H9 (cell line): ENCODE data around the gene PDIA4. TPM values are rescaled to one million over a fixed set of nuclear protein-coding genes. Genes with fewer than 3 reads are reported as not detected.
A peak's percentile ranks its signal among the peaks of the same experiment; 100 is the strongest.

Experiments used
- DNase-seq: peaks from one replicate; pipeline ENCODE4 v3.0.0-alpha.2; 2017
- H2AFZ ChIP-seq: one replicate; pipeline ENCODE4 v1.6.1; 2013; ENCODE audit warnings: mild to moderate bottlenecking, low read length, control low read depth, moderate library complexity
- H2AK5ac ChIP-seq: 2 replicates; pipeline ENCODE4 v1.6.1; 2013; ENCODE audit warnings: low read length, control low read depth, mixed read lengths; ENCODE audit not compliant: insufficient read length
- H2BK120ac ChIP-seq: one replicate; pipeline ENCODE4 v1.6.1; 2013; ENCODE audit warnings: low read depth, mild to moderate bottlenecking, low read length, control low read depth, inconsistent platforms; ENCODE audit not compliant: poor library complexity, severe bottlenecking
- H2BK12ac ChIP-seq: 2 replicates; pipeline ENCODE4 v1.6.1; 2013; ENCODE audit warnings: low read length, control low read depth, mixed read lengths, low read depth; ENCODE audit not compliant: insufficient read length
- H2BK15ac ChIP-seq: 2 replicates; pipeline ENCODE4 v1.6.1; 2013; ENCODE audit warnings: low read depth, low read length, control low read depth
- H2BK20ac ChIP-seq: one replicate; pipeline ENCODE4 v1.6.1; 2013; ENCODE audit warnings: low read depth, mild to moderate bottlenecking, low read length, control low read depth, inconsistent platforms; ENCODE audit not compliant: poor library complexity, severe bottlenecking
- H2BK5ac ChIP-seq: 2 replicates; pipeline ENCODE4 v1.6.1; 2013; ENCODE audit warnings: low read length, control low read depth, mixed read lengths; ENCODE audit not compliant: insufficient read length
- H3K14ac ChIP-seq: 2 replicates; pipeline ENCODE4 v1.6.1; 2013; ENCODE audit warnings: low read length, control low read depth; ENCODE audit not compliant: insufficient read depth
- H3K18ac ChIP-seq: 2 replicates; pipeline ENCODE4 v1.6.1; 2013; ENCODE audit warnings: low read depth, mild to moderate bottlenecking, mixed read lengths, low read length, control low read depth; ENCODE audit not compliant: insufficient read length
- H3K23ac ChIP-seq: 2 replicates; pipeline ENCODE4 v1.6.1; 2013; ENCODE audit warnings: low read length, control low read depth, mixed read lengths, low read depth; ENCODE audit not compliant: insufficient read length
- H3K23me2 ChIP-seq: 2 replicates; pipeline ENCODE4 v1.6.1; 2013; ENCODE audit warnings: low read depth, mild to moderate bottlenecking, mixed read lengths, low read length, control low read depth; ENCODE audit not compliant: insufficient read length, poor library complexity, severe bottlenecking
- H3K27ac ChIP-seq: 2 replicates; pipeline ENCODE4 v1.5.1; 2013; ENCODE audit warnings: low read length, control low read depth, mixed read lengths, low read depth; ENCODE audit not compliant: insufficient read length
- H3K27me3 ChIP-seq: 2 replicates; pipeline ENCODE4 v1.6.1; 2013; ENCODE audit warnings: low read length, control low read depth, inconsistent platforms; ENCODE audit not compliant: insufficient read depth
- H3K4ac ChIP-seq: 2 replicates; pipeline ENCODE4 v1.6.1; 2013; ENCODE audit warnings: low read depth, mild to moderate bottlenecking, control low read depth, inconsistent platforms, low read length, moderate library complexity
- H3K4me1 ChIP-seq: 2 replicates; pipeline ENCODE4 v1.6.1; 2013; ENCODE audit warnings: low read length, control low read depth, inconsistent platforms; ENCODE audit not compliant: insufficient read depth
- H3K4me2 ChIP-seq: 2 replicates; pipeline ENCODE4 v1.6.1; 2013; ENCODE audit warnings: low read length, control low read depth, mixed read lengths; ENCODE audit not compliant: insufficient read length, insufficient read depth
- H3K56ac ChIP-seq: 2 replicates; pipeline ENCODE4 v1.6.1; 2013; ENCODE audit warnings: low read depth, mild to moderate bottlenecking, mixed read lengths, low read length, control low read depth; ENCODE audit not compliant: insufficient read length
- H3K79me1 ChIP-seq: 2 replicates; pipeline ENCODE4 v1.6.1; 2013; ENCODE audit warnings: low read depth, mild to moderate bottlenecking, moderate library complexity, low read length, control low read depth, inconsistent platforms; ENCODE audit not compliant: insufficient read depth, poor library complexity, severe bottlenecking
- H3K79me2 ChIP-seq: 2 replicates; pipeline ENCODE4 v1.6.1; 2013; ENCODE audit warnings: low read length, control low read depth, inconsistent platforms; ENCODE audit not compliant: insufficient read depth
- H3K9ac ChIP-seq: 2 replicates; pipeline ENCODE4 v1.6.1; 2013; ENCODE audit warnings: low read length, control low read depth, mixed read lengths; ENCODE audit not compliant: insufficient read length; ENCODE audit errors: extremely low read depth
- H3K9me3 ChIP-seq: one replicate; pipeline ENCODE4 v1.6.1; 2013; ENCODE audit warnings: low read depth, low read length, inconsistent platforms; ENCODE audit not compliant: control insufficient read depth
- H3T11ph ChIP-seq: one replicate; pipeline ENCODE4 v1.6.1; 2013; ENCODE audit warnings: mild to moderate bottlenecking, low read length, control low read depth, inconsistent platforms
- H4K20me1 ChIP-seq: one replicate; pipeline ENCODE4 v1.6.1; 2013; ENCODE audit not compliant: control insufficient read depth, insufficient read length, insufficient read depth
- H4K5ac ChIP-seq: 2 replicates; pipeline ENCODE4 v1.6.1; 2013; ENCODE audit warnings: low read depth, mild to moderate bottlenecking, mixed read lengths, low read length, control low read depth; ENCODE audit not compliant: insufficient read length
- H4K8ac ChIP-seq: replicated peaks from 2 replicates; pipeline ENCODE4 v1.6.1; 2013; ENCODE audit warnings: low read length, control low read depth, mixed read lengths, low read depth; ENCODE audit not compliant: insufficient read length
- H4K91ac ChIP-seq: 2 replicates; pipeline ENCODE4 v1.6.1; 2013; ENCODE audit warnings: low read depth, mild to moderate bottlenecking, moderate library complexity, mixed read lengths, low read length, control low read depth; ENCODE audit not compliant: insufficient read length
- H3K27ac Mint-ChIP-seq, 3 experiments: 2 replicates in 2 of 3; 3 replicates in 1 of 3; pipeline ENCODE4 v1.8.0; 2020 to 2021; ENCODE audit warnings: mixed read lengths in 3 of 3, mild to moderate bottlenecking in 1 of 3, moderate library complexity in 1 of 3
- H3K27me3 Mint-ChIP-seq: 2 replicates; pipeline ENCODE4 v1.8.0; 2021; ENCODE audit warnings: low read depth, mild to moderate bottlenecking, moderate library complexity, mixed read lengths
- H3K36me3 Mint-ChIP-seq, 3 experiments: 2 replicates in 2 of 3; 3 replicates in 1 of 3; pipeline ENCODE4 v1.8.0; 2020 to 2021; ENCODE audit warnings: low read depth in 3 of 3, mixed read lengths in 3 of 3; ENCODE audit not compliant: insufficient read depth in 1 of 3
- H3K4me1 Mint-ChIP-seq, 2 experiments: 2 replicates each; pipeline ENCODE4 v1.8.0; 2020; ENCODE audit warnings: mixed read lengths in 2 of 2
- H3K4me3 Mint-ChIP-seq, 2 experiments: 2 replicates in 1 of 2; 3 replicates in 1 of 2; pipeline ENCODE4 v1.8.0; 2020 to 2021; ENCODE audit warnings: mild to moderate bottlenecking in 2 of 2, mixed read lengths in 2 of 2, moderate library complexity in 1 of 2
- H3K9me3 Mint-ChIP-seq, 2 experiments: 2 replicates in 1 of 2; 3 replicates in 1 of 2; pipeline ENCODE4 v1.8.0; 2020; ENCODE audit warnings: mild to moderate bottlenecking in 2 of 2, mixed read lengths in 2 of 2, moderate library complexity in 1 of 2
- WGBS: extraction: QIAGEN DNeasy Blood & Tissue Kit; methylation state at CpG from one replicate; pipeline ENCODE4 v1.1.7; 2013; ENCODE audit warnings: missing lambda C conversion rate, low lambda C conversion rate, mixed read lengths; ENCODE audit not compliant: insufficient read length; ENCODE audit errors: extremely low coverage; 5-methylcytosine and 5-hydroxymethylcytosine counted together
- total RNA-seq: library from RNA; stranded (reverse); gene quantifications from 2 replicates; pipeline ENCODE4 v1.2.1, GENCODE V29; 2021
- TF ChIP-seq, protein P1 (sequence below): fragments of 200-600 bp; sonication (generic); conservative IDR thresholded peaks from 3 replicates; pipeline ENCODE4 v1.8.0; 2021; ENCODE audit warnings: antibody characterized with exemption, mild to moderate bottlenecking

PDIA4 gene
- total RNA-seq, 1 experiment from 2014 or later = 217 TPM

DNA sequence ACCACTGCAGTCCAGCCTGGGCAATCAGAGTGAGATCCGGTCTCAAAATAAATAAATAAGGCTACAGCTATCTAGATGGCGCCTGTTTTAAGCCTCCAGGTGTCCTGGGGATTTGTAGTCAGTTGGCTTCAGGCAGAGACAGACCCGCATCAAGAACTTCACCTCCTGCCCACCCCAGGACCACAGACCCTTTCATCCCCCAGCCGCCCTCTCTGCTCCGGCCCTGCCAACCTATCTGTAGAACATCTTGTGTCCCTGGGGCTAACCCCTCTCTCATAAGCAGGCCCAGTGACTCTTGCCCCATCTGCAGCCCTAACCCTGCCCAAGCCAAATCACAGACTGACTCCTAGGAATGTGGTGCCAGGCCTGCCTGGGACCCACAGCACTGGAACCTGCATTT lies 17.9 kb downstream of the PDIA4 start:
- Histone ChIP-seq H3T11ph (no peak overlapping the region), H2BK12ac (no peak overlapping the region), H3K56ac (no peak overlapping the region), H3K79me1 (no peaks in the 10 kb centered on the region), H3K18ac (no peak overlapping the region), H3K9ac (no peak overlapping the region), H3K9me3 (no peaks in the 10 kb centered on the region), H2BK20ac (no peak overlapping the region), H3K14ac (no peak overlapping the region), H4K5ac (no peak overlapping the region), H3K27ac (no peak overlapping the region), H3K4me2 (no peak overlapping the region), H4K20me1 (no peaks in the 10 kb centered on the region), H3K4me1 (0 out of 2 replicates have a peak, but pooled peaks cover 2% of the 10 kb centered on the region), H4K91ac (no peak overlapping the region), H2BK5ac (no peak overlapping the region), H2BK120ac (no peak overlapping the region), H3K4ac (no peak overlapping the region), H2BK15ac (no peak overlapping the region), H3K23ac (no peak overlapping the region), H3K79me2 (no peaks in the 10 kb centered on the region), H4K8ac (no peak overlapping the region), H2AK5ac (no peak overlapping the region), H3K23me2 (no peaks in the 10 kb centered on the region), H3K27me3 (no peaks in the 10 kb centered on the region), H2AFZ (no peak overlapping the region)
- no peak for DNase-seq
- H3K27me3 Mint-ChIP-seq = no peaks in the 10 kb centered on the region
- no peaks in the 10 kb centered on the region for H3K9me3 Mint-ChIP-seq
- TF ChIP-seq, protein P1, sequence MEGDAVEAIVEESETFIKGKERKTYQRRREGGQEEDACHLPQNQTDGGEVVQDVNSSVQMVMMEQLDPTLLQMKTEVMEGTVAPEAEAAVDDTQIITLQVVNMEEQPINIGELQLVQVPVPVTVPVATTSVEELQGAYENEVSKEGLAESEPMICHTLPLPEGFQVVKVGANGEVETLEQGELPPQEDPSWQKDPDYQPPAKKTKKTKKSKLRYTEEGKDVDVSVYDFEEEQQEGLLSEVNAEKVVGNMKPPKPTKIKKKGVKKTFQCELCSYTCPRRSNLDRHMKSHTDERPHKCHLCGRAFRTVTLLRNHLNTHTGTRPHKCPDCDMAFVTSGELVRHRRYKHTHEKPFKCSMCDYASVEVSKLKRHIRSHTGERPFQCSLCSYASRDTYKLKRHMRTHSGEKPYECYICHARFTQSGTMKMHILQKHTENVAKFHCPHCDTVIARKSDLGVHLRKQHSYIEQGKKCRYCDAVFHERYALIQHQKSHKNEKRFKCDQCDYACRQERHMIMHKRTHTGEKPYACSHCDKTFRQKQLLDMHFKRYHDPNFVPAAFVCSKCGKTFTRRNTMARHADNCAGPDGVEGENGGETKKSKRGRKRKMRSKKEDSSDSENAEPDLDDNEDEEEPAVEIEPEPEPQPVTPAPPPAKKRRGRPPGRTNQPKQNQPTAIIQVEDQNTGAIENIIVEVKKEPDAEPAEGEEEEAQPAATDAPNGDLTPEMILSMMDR = no peak
- H3K4me1 Mint-ChIP-seq = peaks cover 12 to 15% of the 10 kb centered on the region in 2 experiments
- H3K4me3 Mint-ChIP-seq = no peak overlapping the region
- peaks cover 71 to 96% (median 94%) of the 10 kb centered on the region in 3 experiments for H3K36me3 Mint-ChIP-seq
- WGBS = no CpG with 5 or more reads among the region's 5 CpGs
- H3K27ac Mint-ChIP-seq = peak overlapping the region; percentile 36 to 82 (median 72); a peak in 6 of 7 replicates
